Measurements from ENCODE around the gene UBE2V1. TPM values are rescaled to one million over a fixed set of nuclear protein-coding genes. Genes with fewer than 3 reads are reported as not detected.
"Not testable (repeated sequence)": the region's sequence is repeated elsewhere in the genome, so short reads cannot be mapped to it uniquely, and the experiment has no call there.

Gene UBE2V1
- total RNA-seq, 2 donors from 2014 or later: 197 to 205 TPM

DNA sequence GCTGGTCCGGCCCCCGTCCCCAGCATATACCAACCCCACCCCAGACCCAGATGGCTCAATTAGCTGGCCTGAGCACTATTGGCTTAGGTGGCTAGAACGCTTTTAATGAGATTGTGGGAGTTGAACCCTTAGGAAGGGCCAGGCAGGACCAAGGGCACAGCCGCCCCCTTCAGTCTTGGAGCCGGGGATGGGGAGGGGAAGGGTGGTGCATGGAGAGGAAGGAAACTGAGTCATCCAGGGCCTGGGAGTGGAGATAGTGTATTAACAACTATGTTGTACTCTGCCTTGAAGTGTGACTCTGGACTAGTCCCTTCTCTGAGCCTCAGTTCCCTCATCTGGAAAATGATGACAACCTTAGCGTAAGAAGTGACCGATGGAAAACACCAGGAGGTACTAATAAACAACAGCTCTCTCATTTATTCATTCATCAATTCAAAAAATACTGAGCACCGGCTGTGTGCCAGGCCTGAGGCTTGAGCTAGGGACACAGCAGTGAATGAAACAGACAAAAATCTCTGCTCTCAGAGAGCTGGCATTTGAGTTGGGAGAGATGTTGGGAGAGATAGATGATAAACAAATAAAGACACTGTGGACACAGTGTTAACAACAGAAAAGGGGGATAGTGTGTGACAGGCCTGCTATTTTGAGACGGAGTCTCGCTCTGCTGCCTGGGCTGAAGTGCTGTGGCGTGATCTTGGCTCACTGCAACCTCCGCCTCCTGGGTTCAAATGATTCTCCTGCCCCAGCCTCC is 29.0 kb upstream of the UBE2V1 start:
- no peak for ATAC-seq (replicated peaks)
- Mint-ChIP-seq H3K4me3 (no peak overlapping the region), H3K27me3 (no peaks in the 10 kb centered on the region), H3K27ac (peak overlapping the region; percentile 65), H3K9me3 (no peaks in the 10 kb centered on the region), H3K4me1 (peaks cover 29% of the 10 kb centered on the region), H3K36me3 (ENCODE audit: low read depth) (peaks cover 56% of the 10 kb centered on the region)

- H3K27me3 Mint-ChIP-seq: no peaks in the 10 kb centered on the region
- peaks cover 57% of the 10 kb centered on the region for H3K36me3 Mint-ChIP-seq (ENCODE audit: low read depth)
- ATAC-seq (replicated peaks): no peak
- no peaks in the 10 kb centered on the region for H3K9me3 Mint-ChIP-seq
- peak overlapping the region; percentile 65 for H3K27ac Mint-ChIP-seq
- H3K4me1 Mint-ChIP-seq: peaks cover 24% of the 10 kb centered on the region
- H3K4me3 Mint-ChIP-seq: no peak overlapping the region
Observed at GRCh38 chr20:50141018-50141675, 28.2 kb upstream of the UBE2V1 start.

GRCh38 chr20:50140339-50140859 is 27.4 kb upstream of the UBE2V1 start:
- peaks cover 21% of the 10 kb centered on the region for H3K4me1 Mint-ChIP-seq
- no peaks in the 10 kb centered on the region for H3K9me3 Mint-ChIP-seq
- ATAC-seq (replicated peaks): no peak
- H3K4me3 Mint-ChIP-seq: no peak overlapping the region
- peaks cover 60% of the 10 kb centered on the region for H3K36me3 Mint-ChIP-seq (ENCODE audit: low read depth)
- peak overlapping the region; percentile 8 for H3K27ac Mint-ChIP-seq
- no peaks in the 10 kb centered on the region for H3K27me3 Mint-ChIP-seq

GRCh38 chr20:50138479-50139393 is 25.8 kb upstream of the UBE2V1 start:
- ATAC-seq (replicated peaks): no peak
- Mint-ChIP-seq H3K9me3 (no peaks in the 10 kb centered on the region), H3K36me3 (ENCODE audit: low read depth) (peaks cover 67% of the 10 kb centered on the region), H3K27ac (peak overlapping the region; percentile 43), H3K4me3 (no peak overlapping the region), H3K4me1 (peaks cover 21% of the 10 kb centered on the region), H3K27me3 (no peaks in the 10 kb centered on the region)

DNA sequence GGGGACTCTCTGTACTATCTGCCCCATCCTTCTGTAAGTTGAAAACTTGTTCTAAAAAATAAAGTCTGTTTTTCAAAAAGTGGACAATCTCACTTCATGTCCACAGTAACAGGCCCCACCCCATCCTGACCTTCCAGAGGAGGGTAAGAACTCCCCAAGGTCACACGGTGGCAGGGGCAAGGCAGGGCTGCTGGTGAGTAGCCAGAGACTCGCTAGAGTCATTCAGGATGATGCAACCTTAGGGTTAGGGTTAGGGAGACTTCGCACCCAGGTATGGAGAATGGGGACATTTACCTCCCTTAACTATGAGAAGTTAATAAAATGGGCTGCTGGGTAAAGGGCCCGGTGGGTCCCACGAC is 25.1 kb upstream of the UBE2V1 start:
- Mint-ChIP-seq H3K9me3 (no peaks in the 10 kb centered on the region), H3K4me1 (peaks cover 18% of the 10 kb centered on the region), H3K27me3 (no peaks in the 10 kb centered on the region), H3K27ac (no peak overlapping the region), H3K36me3 (ENCODE audit: low read depth) (peaks cover 65% of the 10 kb centered on the region), H3K4me3 (no peak overlapping the region)
- no peak for ATAC-seq (replicated peaks)

- H3K36me3 Mint-ChIP-seq (ENCODE audit: low read depth): peaks cover 64% of the 10 kb centered on the region
Observed at GRCh38 chr20:50137702-50138101, 24.8 kb upstream of the UBE2V1 start.

DNA sequence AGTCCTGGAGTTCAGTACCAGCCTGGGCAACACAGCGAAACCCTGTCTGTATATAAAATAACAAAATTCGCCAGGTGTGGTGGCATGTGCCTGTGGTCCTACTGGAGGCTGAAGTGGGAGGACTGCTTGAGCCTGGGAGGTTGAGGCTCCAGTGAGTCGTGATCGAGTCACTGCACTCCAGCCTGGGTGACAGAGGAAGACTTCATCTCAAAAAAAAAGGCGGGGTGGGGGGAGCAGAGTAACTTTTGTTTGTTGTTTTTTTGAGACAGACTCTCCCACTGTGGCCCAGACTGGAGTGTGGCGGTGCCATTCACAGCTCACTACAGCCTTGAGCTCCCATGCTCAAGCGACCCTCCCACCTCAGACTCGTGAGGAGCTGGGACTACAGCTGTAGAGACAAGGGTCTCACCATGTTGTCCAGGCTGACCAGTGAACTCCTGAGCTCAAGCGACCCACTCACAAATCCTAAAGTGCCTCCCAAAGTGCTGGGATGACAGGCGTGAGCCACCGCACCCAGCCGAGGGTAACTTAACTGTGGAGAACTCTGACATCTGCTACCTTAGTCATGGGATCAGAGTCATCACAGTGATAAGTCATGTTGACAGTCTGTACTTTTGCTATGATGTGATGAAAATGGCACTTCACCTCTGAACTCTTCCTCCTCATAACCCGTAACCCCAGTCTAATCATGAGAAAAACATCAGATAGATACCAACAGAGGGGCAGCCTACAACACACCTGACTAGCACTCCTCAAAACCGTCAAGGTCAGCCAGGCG is 24.1 kb upstream of the UBE2V1 start:
- ATAC-seq (replicated peaks): peak; percentile 90
- H3K4me3 Mint-ChIP-seq: peak overlapping the region; percentile 1
- peak overlapping the region; percentile 86 for H3K27ac Mint-ChIP-seq
- H3K27me3 Mint-ChIP-seq: no peaks in the 10 kb centered on the region
- peaks cover 15% of the 10 kb centered on the region for H3K4me1 Mint-ChIP-seq
- H3K9me3 Mint-ChIP-seq: no peaks in the 10 kb centered on the region
- H3K36me3 Mint-ChIP-seq (ENCODE audit: low read depth): peaks cover 64% of the 10 kb centered on the region

More at GRCh38 chr20:50137702-50138101, 24.8 kb upstream of the UBE2V1 start:
- peaks cover 17% of the 10 kb centered on the region for H3K4me1 Mint-ChIP-seq
- not testable (repeated sequence) for H3K9me3 Mint-ChIP-seq; H3K27me3 Mint-ChIP-seq; ATAC-seq (replicated peaks)
- peak overlapping the region; percentile 86 for H3K27ac Mint-ChIP-seq
- H3K4me3 Mint-ChIP-seq: peak overlapping the region; percentile 1

DNA sequence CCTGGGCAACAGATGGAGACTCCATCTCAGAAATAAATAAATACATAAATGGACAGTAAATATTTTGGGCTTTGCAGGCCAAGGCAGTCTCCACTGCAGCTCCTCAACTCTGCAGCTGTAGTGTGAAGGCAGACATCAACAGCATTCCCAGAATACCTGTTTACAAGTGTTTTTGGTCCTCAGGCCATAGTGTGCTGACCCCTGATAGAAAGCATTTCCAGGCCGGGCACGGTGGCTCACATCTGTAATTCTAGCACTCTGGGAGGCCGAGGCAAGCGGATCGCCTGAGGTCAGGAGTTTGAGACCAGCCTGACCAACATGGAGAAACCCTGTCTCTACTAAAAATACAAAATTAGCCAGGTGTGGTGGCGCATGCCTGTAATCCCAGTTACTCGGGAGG is 22.2 kb upstream of the UBE2V1 start:
- H3K36me3 Mint-ChIP-seq (ENCODE audit: low read depth): peaks cover 68% of the 10 kb centered on the region
- not testable (repeated sequence) for H3K4me3 Mint-ChIP-seq; H3K4me1 Mint-ChIP-seq; H3K27ac Mint-ChIP-seq; H3K27me3 Mint-ChIP-seq; H3K9me3 Mint-ChIP-seq; ATAC-seq (replicated peaks)

DNA sequence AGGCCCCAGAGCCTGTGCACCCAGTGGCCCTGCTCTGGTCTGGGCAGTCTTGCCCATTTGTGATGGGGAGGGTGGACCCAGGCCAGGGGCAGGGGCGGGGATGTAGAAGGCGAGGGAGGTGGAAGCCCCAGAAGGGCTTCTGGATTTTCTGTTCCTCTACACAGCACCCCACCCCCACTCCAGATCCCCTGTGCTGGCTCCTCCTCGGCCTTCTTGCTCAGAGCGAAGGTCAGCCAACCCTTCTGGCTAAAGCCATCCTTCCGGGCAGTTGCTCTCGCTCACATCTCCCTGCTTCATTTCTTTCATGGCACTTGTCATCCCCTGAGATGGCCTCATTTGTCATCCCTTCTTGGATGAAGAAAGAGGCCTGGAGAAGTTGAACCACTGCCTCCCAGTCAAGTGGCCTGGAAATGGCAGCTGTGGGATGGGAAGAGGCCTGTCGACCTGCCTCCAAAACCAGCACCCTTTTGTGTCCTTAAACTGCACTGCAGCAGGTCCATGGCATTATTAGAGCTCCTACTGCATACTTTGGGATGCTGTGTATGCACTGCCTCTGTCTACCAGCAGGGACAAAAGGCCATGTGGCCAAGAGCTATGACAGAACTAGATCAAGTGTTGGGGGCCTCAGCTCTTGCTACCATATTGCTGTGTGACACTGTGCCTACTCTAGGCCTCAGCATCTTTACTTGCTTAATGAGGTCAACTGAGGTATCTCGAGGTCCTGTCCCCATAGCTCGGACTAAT is 20.7 kb upstream of the UBE2V1 start:
- Mint-ChIP-seq H3K27me3 (no peaks in the 10 kb centered on the region), H3K4me3 (no peak overlapping the region), H3K4me1 (peaks cover 12% of the 10 kb centered on the region), H3K9me3 (no peaks in the 10 kb centered on the region), H3K36me3 (ENCODE audit: low read depth) (peaks cover 76% of the 10 kb centered on the region), H3K27ac (no peak overlapping the region)
- no peak for ATAC-seq (replicated peaks)

GRCh38 chr20:50133041-50133440 is 20.1 kb upstream of the UBE2V1 start:
- Mint-ChIP-seq H3K9me3 (no peaks in the 10 kb centered on the region), H3K36me3 (ENCODE audit: low read depth) (peaks cover 82% of the 10 kb centered on the region), H3K4me3 (no peak overlapping the region), H3K27me3 (no peaks in the 10 kb centered on the region), H3K4me1 (peaks cover 12% of the 10 kb centered on the region), H3K27ac (no peak overlapping the region)
- no peak for ATAC-seq (replicated peaks)

- no peak overlapping the region for H3K4me3 Mint-ChIP-seq
- no peaks in the 10 kb centered on the region for H3K27me3 Mint-ChIP-seq
- H3K27ac Mint-ChIP-seq: peak overlapping the region; percentile 82
- H3K4me1 Mint-ChIP-seq: peaks cover 5% of the 10 kb centered on the region
- ATAC-seq (replicated peaks): no peak
- H3K36me3 Mint-ChIP-seq (ENCODE audit: low read depth): peaks cover 83% of the 10 kb centered on the region
- no peaks in the 10 kb centered on the region for H3K9me3 Mint-ChIP-seq
Observed at GRCh38 chr20:50130995-50131394, 18.0 kb upstream of the UBE2V1 start.

DNA sequence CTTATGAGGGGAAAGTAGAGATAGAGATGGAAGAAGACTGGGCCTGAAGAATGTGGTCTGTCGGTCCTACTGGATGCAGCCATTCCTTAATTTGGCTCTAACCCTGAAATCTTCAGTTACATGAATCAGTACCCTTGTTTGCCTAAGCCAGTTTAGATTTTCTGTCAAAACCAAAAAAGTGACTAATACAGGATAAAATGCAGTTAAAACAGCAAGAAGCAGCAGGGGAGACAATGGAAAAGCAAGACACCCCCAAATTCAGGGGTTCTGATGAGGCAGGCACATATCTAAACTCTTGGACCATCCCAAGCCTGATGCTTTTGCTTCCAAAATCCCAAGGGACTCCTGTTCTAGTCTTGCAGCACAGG is 17.4 kb upstream of the UBE2V1 start:
- Mint-ChIP-seq H3K4me3 (no peak overlapping the region), H3K27ac (peak overlapping the region; percentile 82), H3K4me1 (peaks cover 5% of the 10 kb centered on the region), H3K36me3 (ENCODE audit: low read depth) (peaks cover 83% of the 10 kb centered on the region), H3K9me3 (no peaks in the 10 kb centered on the region), H3K27me3 (no peaks in the 10 kb centered on the region)
- ATAC-seq (replicated peaks): no peak

- Mint-ChIP-seq H3K4me3 (no peak overlapping the region), H3K9me3 (no peaks in the 10 kb centered on the region), H3K4me1 (peaks cover 5% of the 10 kb centered on the region), H3K27me3 (no peaks in the 10 kb centered on the region), H3K27ac (peak overlapping the region; percentile 82), H3K36me3 (ENCODE audit: low read depth) (peaks cover 89% of the 10 kb centered on the region)
- ATAC-seq (replicated peaks): peak; percentile 51
Observed at GRCh38 chr20:50129662-50130355, 16.9 kb upstream of the UBE2V1 start.

Measured in activated T-helper 17 cell treated with anti-CD3 and anti-CD28 coated beads, Interleukin-2, amount 50 U/mL, for 72 hours (primary cell).